Amniotic epithelial cell (primary cell): ENCODE data around the gene ERP44.
"Not testable (repeated sequence)": the region's sequence is repeated elsewhere in the genome, so short reads cannot be mapped to it uniquely, and the experiment has no call there.

ENCODE experiments used
- DNase-seq: peaks from one replicate; pipeline ENCODE4 v3.0.0-alpha.2; 2010; ENCODE audit warnings: low read depth

ERP44 gene

GRCh38 chr9:100098887-100099721 is at the start of gene ERP44, which contains the start of gene INVS:
ERP44 (minus strand) TSS chr9:100099000; CDS start chr9:100098840, 160 bp downstream.
INVS (plus strand) TSS chr9:100099243; CDS start chr9:100104522, 5,279 bp downstream.
- peak; percentile 99 for DNase-seq

- DNase-seq, result not testable (repeated sequence)
Observed at GRCh38 chr9:100145976-100146375, 47.2 kb upstream of the ERP44 start.

GRCh38 chr9:100145167-100145934 is 46.6 kb upstream of the ERP44 start:
- DNase-seq, result not testable (repeated sequence)

- DNase-seq, result not testable (repeated sequence)
Observed at GRCh38 chr9:100141862-100142261, 43.1 kb upstream of the ERP44 start.

GRCh38 chr9:100140303-100140702 is 41.5 kb upstream of the ERP44 start:
- DNase-seq, result not testable (repeated sequence)

- DNase-seq, result peak; percentile 17
Observed at GRCh38 chr9:100136799-100137198, 38.0 kb upstream of the ERP44 start.

- DNase-seq, result no peak
Observed at GRCh38 chr9:100134731-100135130, 35.9 kb upstream of the ERP44 start.

- no peak for DNase-seq
Observed at GRCh38 chr9:100131875-100132430, 33.2 kb upstream of the ERP44 start.

GRCh38 chr9:100131216-100131615 is 32.4 kb upstream of the ERP44 start:
- DNase-seq, result no peak

GRCh38 chr9:100129772-100130171 is 31.0 kb upstream of the ERP44 start:
- DNase-seq, result no peak

GRCh38 chr9:100126423-100126822 is 27.6 kb upstream of the ERP44 start:
- DNase-seq, result no peak

- no peak for DNase-seq
Observed at GRCh38 chr9:100125910-100126309, 27.1 kb upstream of the ERP44 start.

- no peak for DNase-seq
Observed at GRCh38 chr9:100125236-100125635, 26.4 kb upstream of the ERP44 start.

- no peak for DNase-seq
Observed at GRCh38 chr9:100120286-100120685, 21.5 kb upstream of the ERP44 start.

GRCh38 chr9:100117316-100117715 is 18.5 kb upstream of the ERP44 start:
- no peak for DNase-seq

GRCh38 chr9:100112677-100113336 is 14.0 kb upstream of the ERP44 start:
- no peak for DNase-seq

- DNase-seq, result peak; percentile 97
Observed at GRCh38 chr9:100111235-100111634, 12.4 kb upstream of the ERP44 start.

- no peak for DNase-seq
Observed at GRCh38 chr9:100108559-100108958, 9.8 kb upstream of the ERP44 start.

GRCh38 chr9:100106616-100107015 is 7.8 kb upstream of the ERP44 start:
- no peak for DNase-seq

- DNase-seq, result no peak
Observed at GRCh38 chr9:100105861-100106260, 7.1 kb upstream of the ERP44 start.

- peak; percentile 66 for DNase-seq
Observed at GRCh38 chr9:100104314-100104713, 5.5 kb upstream of the ERP44 start.

GRCh38 chr9:100101608-100102007 is 2.8 kb upstream of the ERP44 start:
- no peak for DNase-seq
